AG10803 (cell line): ENCODE results near the gene ACE2.

Source experiments
- DNase-seq: peaks from one replicate; pipeline ENCODE4 v3.0.0; 2010; ENCODE audit warnings: low read depth
- H3K4me3 ChIP-seq: 2 replicates; pipeline ENCODE4 v1.5.1; 2011; ENCODE audit warnings: mild to moderate bottlenecking, low read length, control low read depth
- TF ChIP-seq, protein P1 (sequence below): conservative IDR thresholded peaks from 2 replicates; pipeline ENCODE4 v1.5.1; 2011; ENCODE audit warnings: mild to moderate bottlenecking, low read length, control low read depth, inconsistent platforms

Gene ACE2

DNA sequence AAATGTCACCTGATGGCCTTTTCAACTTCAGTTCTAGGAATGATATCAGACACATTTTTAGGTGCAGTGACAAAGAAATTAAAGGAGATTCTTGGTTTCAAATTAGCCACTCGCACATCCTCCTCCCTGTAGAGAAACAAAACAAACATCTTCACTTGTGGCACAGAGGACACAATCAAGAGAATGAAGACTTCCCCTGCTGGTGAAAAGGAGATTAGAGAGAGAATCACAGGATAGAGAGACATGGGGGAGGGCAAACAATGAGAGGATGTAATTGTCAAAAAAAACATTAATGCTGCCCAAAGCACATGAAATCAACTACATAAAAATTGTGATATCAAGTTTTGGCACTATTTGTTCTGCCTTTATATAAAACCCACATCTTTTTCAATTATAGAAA is 34.5 kb downstream of the ACE2 start:
- TF ChIP-seq, protein P1, sequence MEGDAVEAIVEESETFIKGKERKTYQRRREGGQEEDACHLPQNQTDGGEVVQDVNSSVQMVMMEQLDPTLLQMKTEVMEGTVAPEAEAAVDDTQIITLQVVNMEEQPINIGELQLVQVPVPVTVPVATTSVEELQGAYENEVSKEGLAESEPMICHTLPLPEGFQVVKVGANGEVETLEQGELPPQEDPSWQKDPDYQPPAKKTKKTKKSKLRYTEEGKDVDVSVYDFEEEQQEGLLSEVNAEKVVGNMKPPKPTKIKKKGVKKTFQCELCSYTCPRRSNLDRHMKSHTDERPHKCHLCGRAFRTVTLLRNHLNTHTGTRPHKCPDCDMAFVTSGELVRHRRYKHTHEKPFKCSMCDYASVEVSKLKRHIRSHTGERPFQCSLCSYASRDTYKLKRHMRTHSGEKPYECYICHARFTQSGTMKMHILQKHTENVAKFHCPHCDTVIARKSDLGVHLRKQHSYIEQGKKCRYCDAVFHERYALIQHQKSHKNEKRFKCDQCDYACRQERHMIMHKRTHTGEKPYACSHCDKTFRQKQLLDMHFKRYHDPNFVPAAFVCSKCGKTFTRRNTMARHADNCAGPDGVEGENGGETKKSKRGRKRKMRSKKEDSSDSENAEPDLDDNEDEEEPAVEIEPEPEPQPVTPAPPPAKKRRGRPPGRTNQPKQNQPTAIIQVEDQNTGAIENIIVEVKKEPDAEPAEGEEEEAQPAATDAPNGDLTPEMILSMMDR = no peak
- DNase-seq = no peak
- no peak overlapping the region for H3K4me3 ChIP-seq

DNA sequence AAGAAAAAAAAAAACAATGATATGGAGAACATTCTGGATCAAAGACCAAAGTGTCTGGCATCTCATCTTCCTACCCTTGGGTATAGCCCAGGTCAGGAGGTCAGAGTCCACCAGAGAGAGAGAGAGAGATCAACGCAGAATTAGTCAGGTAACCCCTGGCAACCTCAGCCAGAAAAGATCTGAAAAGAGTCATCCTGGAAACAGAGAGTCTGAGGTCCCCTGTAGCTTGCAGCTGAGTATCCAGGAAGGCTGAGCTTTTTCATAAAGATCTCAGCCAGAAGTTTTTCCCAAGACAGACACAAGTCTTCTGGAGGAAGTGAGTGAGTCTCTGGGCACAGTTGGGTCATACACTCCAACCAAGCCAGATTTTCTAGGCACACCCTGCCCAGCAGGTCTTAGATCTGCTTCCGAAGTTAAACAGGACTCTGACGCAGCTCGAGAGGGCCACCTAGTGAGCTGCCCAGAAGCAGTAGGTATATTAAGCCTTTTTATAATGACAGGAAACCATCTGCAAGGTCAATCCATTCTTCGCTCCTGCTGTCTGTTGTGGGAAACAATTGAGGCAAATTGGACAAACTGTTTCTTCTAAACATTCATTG is 35.7 kb downstream of the ACE2 start:
- DNase-seq = peak; percentile 51
- TF ChIP-seq, protein P1 = peak; percentile 49
- H3K4me3 ChIP-seq = no peak overlapping the region

DNA sequence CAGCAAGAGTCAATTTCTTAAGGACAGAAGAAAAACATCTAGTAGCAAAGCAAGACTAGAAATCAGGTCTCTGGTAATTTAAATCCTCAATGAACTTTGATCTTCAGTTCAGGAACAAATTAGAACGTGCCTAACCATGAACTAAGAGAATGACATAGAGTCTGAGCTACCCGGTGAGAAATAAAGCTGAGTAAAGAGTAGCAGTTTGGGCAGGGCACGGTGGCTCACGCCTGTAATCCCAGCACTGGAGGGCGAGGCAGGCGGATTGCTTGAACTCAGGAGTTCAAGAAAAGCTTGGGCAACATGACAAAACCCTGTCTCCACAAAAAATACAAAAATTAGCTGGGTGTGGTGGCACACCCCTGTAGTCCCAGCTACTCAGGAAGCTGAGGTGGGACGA is 37.7 kb downstream of the ACE2 start:
- no peak for DNase-seq
- TF ChIP-seq, protein P1 = no peak
- no peak overlapping the region for H3K4me3 ChIP-seq

DNA sequence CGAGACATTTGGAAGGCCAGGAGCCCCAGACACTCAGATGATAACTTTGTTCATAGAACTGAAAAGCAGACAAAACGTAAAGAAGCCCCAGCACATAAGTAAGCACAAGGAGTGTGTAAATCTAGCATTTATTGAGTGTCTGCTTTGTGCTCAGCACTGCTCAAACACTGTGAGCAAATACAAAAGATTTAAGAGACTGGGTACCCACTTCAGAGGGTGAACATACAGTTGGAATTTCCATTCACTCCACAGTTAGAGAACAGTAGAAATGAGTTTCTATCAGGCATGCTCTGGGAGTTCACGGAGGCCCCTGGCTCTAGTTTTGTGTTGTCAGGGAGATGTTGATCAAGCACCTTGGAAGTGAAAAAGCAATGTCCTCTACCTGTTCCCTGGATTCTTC is 39.8 kb downstream of the ACE2 start:
- TF ChIP-seq, protein P1 = no peak
- DNase-seq = no peak

DNA sequence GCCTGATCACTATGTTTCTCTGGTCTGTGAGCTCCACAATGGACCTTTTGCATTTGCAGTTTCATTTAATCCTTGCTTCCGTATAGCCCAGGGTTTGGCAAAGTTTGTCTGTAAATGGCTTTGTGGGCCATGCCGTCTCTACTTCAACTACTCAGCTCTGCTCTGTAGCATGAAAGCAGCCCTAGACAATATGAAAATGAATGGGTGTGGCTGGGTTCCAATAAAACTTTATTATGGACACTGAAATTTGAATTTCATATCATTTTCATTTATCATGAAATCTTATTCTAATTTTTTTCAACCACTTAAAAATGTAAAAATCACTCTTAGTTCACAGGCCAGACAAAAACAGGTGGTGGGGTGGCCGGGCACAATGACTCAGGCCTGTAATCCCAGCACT is 41.5 kb downstream of the ACE2 start:
- DNase-seq = no peak
- TF ChIP-seq, protein P1 = no peak

More for the DNA sequence above, 39.8 kb downstream of the ACE2 start:
- no peak overlapping the region for H3K4me3 ChIP-seq

DNA sequence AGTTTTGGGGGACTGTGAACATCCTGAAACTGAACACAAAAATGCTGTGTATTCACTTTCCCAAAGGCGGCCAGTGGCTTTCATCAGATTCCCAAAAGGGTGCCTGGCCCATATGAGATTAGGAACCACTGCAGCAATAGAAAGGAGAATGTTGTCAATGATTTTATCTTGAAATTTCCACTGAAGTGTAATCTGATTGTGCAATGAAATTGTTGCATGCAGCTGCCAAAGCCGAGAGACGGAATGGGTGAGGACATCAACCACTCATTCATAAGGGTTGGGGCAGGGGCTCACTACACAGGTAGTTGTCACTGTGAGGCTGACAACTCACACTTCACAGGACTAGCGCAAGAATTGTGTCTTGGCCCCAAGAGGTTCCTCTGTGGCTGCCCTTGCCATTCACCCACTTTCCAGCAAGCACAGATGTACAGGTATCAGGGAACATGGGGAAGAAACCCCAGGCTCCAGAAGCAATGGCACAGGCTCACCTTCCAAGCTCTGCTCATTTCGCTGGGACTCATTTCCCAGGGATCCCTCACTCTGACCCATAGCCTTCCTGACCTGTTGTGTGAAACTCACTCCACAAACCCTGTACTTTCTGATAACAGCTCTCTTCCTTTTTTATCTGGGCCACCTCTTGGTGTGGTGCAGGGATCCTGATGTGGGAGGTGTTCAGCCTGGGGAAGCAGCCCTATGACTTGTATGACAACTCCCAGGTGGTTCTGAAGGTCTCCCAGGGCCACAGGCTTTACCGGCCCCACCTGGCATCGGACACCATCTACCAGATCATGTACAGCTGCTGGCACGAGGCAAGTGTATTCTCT is 51.4 kb downstream of the ACE2 start:
- no peak overlapping the region for H3K4me3 ChIP-seq
- TF ChIP-seq, protein P1 = no peak
- no peak for DNase-seq

More for the DNA sequence above, 41.5 kb downstream of the ACE2 start:
- no peak overlapping the region for H3K4me3 ChIP-seq

DNA sequence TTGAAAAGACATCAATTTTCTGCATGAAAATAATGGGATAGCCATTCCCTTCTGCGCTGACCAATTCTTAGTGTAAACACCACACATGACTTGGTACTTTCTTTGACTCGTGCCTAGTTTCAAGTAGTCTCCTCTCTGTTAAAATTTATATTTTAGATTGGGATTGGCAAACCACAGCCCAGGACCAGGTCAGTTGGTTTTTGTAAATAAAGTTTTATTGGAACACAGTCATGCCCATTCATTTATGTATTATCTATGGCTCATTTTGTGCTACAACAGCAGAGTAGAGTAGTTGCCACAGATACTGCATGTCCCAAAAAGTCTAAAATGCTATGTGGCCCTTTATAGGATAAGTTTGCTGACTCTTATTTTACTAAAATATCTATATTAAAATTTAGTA is 53.4 kb downstream of the ACE2 start:
- TF ChIP-seq, protein P1 = no peak
- DNase-seq = no peak
- no peak overlapping the region for H3K4me3 ChIP-seq
